CD4-positive, alpha-beta T cell treated with Interleukin-21 for 1 hour (primary cell): ENCODE data around the gene ARAP1.
"Not testable (repeated sequence)": the region's sequence is repeated elsewhere in the genome, so short reads cannot be mapped to it uniquely, and the experiment has no call there.

Source experiments
- DNase-seq: peaks from one replicate; pipeline ENCODE4 v3.0.0-alpha.2; 2020

Gene ARAP1

GRCh38 chr11:72752088-72752914 is at the start of gene ARAP1:
Gene ARAP1 (minus strand): TSS chr11:72752408. CDS start chr11:72727128, 25,280 bp downstream.
- DNase-seq, result peak; percentile 84

- no peak for DNase-seq
These were observed 47.2 kb upstream of the ARAP1 start for GRCh38 chr11:72799441-72799840.

DNA sequence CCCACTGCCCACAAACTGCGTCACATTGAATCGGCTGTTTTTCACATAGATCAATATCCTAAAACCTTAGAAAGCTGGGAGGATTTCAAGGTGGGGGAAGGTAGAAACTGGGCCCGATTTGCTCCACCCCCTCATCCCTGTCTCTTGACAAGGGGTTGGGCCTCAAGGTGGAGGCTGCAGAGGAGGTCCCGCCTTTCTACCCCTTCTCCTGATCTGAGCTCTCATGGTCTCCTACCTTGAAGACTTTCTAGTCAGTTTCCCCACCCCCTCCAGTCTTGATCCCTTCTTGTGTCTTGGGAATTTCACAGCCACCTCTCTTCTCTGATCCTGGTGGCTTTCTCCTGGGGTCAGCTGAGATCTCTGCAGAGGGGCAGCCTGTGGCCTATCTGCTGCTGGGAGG is 46.2 kb upstream of the ARAP1 start:
- no peak for DNase-seq

- DNase-seq, result peak; percentile 95
These were observed 41.5 kb upstream of the ARAP1 start, which contains the start of gene STARD10 for GRCh38 chr11:72793425-72794367. Gene STARD10 (minus strand): TSS chr11:72794047. CDS start chr11:72781181, 12,866 bp downstream.

DNA sequence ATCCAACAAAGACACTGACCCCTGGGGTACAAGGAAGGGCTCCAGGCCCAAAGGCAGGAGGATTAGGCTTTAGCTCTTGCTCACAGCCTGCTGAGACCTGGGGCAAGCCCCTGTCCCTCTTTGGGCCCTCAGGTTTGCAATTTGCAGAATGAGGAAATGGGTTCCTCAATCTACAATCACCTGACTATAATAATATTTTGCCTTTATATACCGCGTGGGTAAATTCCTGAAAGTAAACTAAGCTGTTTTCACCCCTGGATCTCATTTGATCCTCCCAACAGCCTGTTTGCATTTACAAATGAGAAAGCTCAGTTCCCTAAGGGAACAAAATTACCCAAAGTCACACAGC is 40.8 kb upstream of the ARAP1 start:
- no peak for DNase-seq

GRCh38 chr11:72792437-72793021 is 40.3 kb upstream of the ARAP1 start:
- no peak for DNase-seq

DNA sequence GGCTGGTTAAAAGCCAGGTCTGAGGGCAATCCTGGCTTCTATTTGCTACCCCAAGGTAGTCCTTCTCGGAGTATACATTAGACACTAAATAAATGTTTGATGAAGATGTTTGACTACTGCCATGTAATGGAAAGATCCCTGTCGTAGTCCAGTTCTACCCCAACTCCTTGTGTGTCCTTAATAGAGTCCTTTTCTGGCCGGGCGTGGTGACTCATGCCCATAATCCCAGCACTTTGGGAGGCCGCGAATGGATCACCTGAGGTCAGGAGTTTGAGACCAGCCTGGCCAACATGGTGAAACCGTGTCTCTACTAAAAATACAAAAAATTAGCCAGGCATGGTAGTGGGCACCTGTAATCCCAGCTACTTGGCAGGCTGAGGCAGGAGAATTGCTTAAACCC is 39.0 kb upstream of the ARAP1 start:
- DNase-seq, result not testable (repeated sequence)

GRCh38 chr11:72789493-72790131 is 37.4 kb upstream of the ARAP1 start:
- no peak for DNase-seq

DNA sequence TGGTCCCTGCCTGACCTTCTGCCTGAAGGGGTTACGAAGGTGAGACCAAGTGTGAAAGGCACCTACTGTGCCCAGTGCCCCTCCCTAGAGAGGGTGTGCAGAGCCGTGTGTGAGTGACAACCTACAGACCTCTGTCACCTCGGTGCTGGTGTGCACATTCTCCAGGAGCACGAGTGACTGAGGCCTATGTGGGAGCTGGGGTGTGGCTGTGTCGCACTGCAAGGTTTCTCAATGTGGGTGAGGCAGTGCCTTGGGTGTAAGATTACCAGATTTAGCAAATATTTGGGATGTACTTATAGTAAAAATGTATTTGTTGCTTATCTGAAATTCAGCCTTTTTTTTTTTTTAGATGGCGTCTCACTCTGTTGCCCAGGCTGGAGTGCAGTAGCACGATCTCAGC is 36.0 kb upstream of the ARAP1 start:
- no peak for DNase-seq

GRCh38 chr11:72787216-72788104 is 35.3 kb upstream of the ARAP1 start:
- DNase-seq, result no peak

GRCh38 chr11:72786305-72787215 is 34.4 kb upstream of the ARAP1 start:
- no peak for DNase-seq

- DNase-seq, result no peak
These were observed 32.5 kb upstream of the ARAP1 start for GRCh38 chr11:72784662-72785061.

- DNase-seq, result no peak
These were observed 31.1 kb upstream of the ARAP1 start for GRCh38 chr11:72783144-72783905.

- DNase-seq, result no peak
These were observed 30.1 kb upstream of the ARAP1 start for GRCh38 chr11:72782081-72782920.

DNA sequence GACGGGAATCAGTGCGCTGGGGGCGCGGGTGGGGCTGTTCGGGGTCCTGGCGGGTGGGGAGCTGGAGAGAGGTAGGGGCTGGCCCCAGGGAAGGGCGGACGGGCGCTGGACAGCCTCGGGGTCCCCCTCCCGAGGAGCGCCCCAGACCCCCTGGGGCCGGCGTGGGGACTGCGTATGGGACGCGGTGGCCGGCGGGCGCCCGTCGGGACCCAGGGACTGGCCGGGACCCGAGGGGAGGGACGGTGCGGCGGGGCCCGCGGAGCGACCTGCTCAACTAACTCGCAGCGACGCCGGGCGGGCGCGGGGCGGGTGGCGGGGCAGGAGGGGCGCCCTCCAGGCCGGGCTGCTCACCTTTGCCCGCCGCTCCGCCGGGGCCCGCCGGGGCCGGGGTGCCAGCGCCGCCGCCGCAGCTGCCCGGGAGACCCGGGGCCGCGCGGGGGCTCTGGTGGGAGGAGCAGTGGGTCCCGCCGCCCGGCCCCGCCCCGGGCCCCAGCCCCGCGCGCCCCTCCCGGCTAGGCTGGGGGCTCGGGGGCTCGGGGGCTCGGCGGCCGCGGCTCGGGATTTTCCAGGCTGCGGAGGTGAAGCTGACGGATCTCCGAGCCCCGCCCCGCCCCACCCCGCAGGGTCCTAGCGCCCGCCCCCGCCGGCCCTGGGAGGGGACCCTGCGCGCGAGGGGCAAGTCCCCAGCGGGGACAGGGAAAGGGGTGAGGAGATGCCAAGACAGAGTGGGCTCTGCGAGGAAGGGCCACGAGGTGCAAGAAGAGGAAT is 29.3 kb upstream of the ARAP1 start:
- DNase-seq, result peak; percentile 71

DNA sequence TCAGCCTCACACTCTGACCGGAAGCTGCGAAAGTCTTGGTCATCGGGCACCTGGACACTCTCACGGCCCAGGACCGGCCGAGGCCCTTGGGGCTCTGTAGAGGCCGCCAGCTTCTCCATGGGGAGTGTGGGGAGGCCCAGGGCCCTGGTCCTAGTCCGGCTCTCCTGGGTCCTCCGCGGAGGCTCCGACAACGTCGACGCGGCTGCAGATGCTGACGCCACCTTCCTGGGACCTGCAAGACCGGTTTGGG is 28.8 kb upstream of the ARAP1 start:
- no peak for DNase-seq

DNA sequence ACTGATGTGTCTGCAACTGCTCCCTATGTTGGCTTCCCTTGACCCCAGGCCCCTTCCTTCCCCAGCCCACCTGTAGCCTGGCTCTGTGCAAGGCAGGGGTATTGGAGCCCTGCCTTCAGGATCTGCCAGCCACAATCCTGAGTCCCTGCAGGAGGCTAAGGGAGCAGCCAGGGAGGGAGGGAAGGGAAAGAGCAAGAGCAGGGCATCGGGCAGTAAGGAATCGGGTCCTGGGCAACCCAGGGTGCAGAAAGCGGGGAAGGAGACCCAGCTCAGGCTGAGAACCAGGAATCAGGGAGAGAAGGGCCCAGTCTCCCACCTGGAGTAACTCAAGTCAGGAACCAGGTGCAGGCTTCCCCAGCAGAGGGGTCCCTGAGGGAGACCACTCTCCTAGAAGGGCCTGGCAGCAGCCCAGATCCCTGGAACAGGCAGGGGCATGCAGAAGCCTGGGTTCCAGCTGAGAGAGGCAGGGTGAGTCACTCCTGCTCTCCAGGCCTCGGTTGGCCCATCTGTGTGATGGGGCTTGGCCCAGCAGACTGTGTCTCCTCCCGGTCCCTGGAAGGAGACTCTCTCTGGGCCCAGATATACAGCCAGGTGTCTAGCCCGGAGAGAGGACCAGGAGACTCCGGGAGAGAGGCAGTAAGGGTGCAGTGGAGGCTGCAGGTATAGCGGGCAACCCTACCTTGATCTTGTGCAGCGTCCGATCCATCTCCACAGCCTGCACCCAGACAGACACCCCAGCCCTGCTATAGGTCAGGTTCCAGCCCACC is 28.3 kb upstream of the ARAP1 start:
- no peak for DNase-seq
